ENCODE data around the gene RPTOR. TPM values are rescaled to one million over a fixed set of nuclear protein-coding genes. Genes with fewer than 3 reads are reported as not detected.

The RPTOR gene
- total and polyA plus RNA-seq, 12 donors: 7.9 to 30.3 (median 25.6) TPM

GRCh38 chr17:80594431-80595269 is 50.0 kb downstream of the RPTOR start:
- H3K4me3 ChIP-seq: no peak overlapping the region
- 88 to 90% methylated on average over 9 of the region's 9 CpGs for WGBS, 2 donors
- no peak overlapping the region for H3K27ac ChIP-seq
- DNase-seq (no peak), ATAC-seq (no peak)
- H3K36me3 ChIP-seq: no peaks in the 10 kb centered on the region
- intact Hi-C loops (cut with DNase I): no loop called here
- TF ChIP-seq, protein P1, sequence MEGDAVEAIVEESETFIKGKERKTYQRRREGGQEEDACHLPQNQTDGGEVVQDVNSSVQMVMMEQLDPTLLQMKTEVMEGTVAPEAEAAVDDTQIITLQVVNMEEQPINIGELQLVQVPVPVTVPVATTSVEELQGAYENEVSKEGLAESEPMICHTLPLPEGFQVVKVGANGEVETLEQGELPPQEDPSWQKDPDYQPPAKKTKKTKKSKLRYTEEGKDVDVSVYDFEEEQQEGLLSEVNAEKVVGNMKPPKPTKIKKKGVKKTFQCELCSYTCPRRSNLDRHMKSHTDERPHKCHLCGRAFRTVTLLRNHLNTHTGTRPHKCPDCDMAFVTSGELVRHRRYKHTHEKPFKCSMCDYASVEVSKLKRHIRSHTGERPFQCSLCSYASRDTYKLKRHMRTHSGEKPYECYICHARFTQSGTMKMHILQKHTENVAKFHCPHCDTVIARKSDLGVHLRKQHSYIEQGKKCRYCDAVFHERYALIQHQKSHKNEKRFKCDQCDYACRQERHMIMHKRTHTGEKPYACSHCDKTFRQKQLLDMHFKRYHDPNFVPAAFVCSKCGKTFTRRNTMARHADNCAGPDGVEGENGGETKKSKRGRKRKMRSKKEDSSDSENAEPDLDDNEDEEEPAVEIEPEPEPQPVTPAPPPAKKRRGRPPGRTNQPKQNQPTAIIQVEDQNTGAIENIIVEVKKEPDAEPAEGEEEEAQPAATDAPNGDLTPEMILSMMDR (IDR thresholded peaks at IDR 0.05): no peak
- H3K4me1 ChIP-seq: peaks cover under 1 to 19% (median 5%) of the 10 kb centered on the region in 9 donors
- no peaks in the 10 kb centered on the region for H3K9me3 ChIP-seq
- H3K27me3 ChIP-seq: no peaks in the 10 kb centered on the region

DNA sequence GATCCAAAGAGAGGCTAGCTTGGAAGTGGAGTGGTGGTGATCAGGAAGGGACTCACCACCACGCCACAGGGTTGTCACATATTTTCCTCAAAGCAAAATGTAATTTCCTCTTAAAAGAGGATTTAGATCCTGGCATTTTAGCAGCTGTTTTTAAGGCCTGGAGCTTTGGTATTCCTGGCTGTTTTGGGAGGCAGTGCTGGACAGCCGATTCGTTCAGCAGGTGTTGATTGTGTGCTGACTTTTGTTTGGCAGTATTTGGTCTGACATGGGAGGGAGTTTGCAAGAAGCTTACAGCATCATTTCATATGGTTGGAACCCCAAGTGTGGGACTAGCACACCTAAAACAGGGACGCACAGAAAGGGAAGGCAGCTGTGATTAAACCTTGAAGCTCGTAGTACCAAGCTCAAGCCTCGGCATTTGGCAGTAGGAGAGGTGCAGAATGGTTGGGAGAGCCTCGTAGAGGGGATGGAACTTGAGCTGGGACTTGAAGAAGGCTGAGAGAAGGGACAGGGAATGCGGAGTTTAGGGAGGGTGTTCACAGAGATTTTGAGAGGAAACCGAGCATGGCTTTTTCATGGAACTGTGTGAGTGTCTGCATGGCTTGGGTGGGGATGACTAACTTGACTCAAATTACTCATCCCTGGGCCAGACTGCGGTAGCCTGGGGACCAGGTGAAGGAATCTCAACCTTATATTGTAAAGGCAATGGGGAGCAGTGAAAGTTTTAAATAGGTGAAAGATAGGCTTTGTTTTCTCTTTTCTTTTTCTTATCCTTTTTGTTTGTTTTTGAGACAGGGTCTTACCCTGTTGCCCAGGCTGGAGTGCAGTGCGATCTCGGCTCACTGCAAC is 52.3 kb downstream of the RPTOR start:
- 79 to 84% methylated on average over 12 of the region's 12 CpGs for WGBS, 2 donors
- Histone ChIP-seq H3K9me3 (no peaks in the 10 kb centered on the region), H3K4me3 (no peak overlapping the region), H3K4me1 (peaks cover 6 to 25% (median 18%) of the 10 kb centered on the region in 9 donors), H3K36me3 (no peaks in the 10 kb centered on the region), H3K27me3 (no peaks in the 10 kb centered on the region), H3K27ac (no peak overlapping the region)
- TF ChIP-seq, protein P1 (IDR thresholded peaks at IDR 0.05): no peak
- intact Hi-C loops (cut with DNase I): no loop called here
- DNase-seq (no peak), ATAC-seq (no peak)

- Histone ChIP-seq H3K27ac (no peak overlapping the region), H3K36me3 (no peaks in the 10 kb centered on the region)
- WGBS, 2 donors: 82 to 87% methylated on average over 9 of the region's 9 CpGs
Measured at GRCh38 chr17:80598813-80599545, 54.3 kb downstream of the RPTOR start.

More at GRCh38 chr17:80598813-80599545, 54.3 kb downstream of the RPTOR start:
- H3K4me3 ChIP-seq: no peak overlapping the region
- DNase-seq: no peak
- no peaks in the 10 kb centered on the region for H3K9me3 ChIP-seq
- peaks cover 6 to 36% (median 18%) of the 10 kb centered on the region in 9 donors for H3K4me1 ChIP-seq
- TF ChIP-seq, protein P1 (IDR thresholded peaks at IDR 0.05): no peak
- ATAC-seq: no peak
- intact Hi-C loops (cut with DNase I): no loop called here
- no peaks in the 10 kb centered on the region for H3K27me3 ChIP-seq
